GM19043 (cell line): Measurements from ENCODE around the gene COX6B1.
"Not testable (repeated sequence)": the region's sequence is repeated elsewhere in the genome, so short reads cannot be mapped to it uniquely, and the experiment has no call there.

Experiments used
- ATAC-seq: cut with Tn5 transposase; IDR thresholded peaks from one replicate; pipeline ENCODE4 v1.9.1; 2021; ENCODE audit warnings: low read depth; ENCODE audit not compliant: unreplicated experiment

Gene COX6B1

GRCh38 chr19:35663981-35664380, 15.9 kb downstream of the COX6B1 start:
- ATAC-seq = no peak

- no peak for ATAC-seq
Observed at GRCh38 chr19:35665157-35665556, 17.0 kb downstream of the COX6B1 start.

- no peak for ATAC-seq
Observed at GRCh38 chr19:35665604-35666003, 17.5 kb downstream of the COX6B1 start.

GRCh38 chr19:35666251-35666913, 18.3 kb downstream of the COX6B1 start, which contains the start of gene UPK1A:
Gene UPK1A, plus strand, starts transcription at chr19:35666517. Its CDS starts 296 bp downstream, at chr19:35666813.
- ATAC-seq = no peak

- ATAC-seq = no peak
Observed at GRCh38 chr19:35669566-35669965, 21.4 kb downstream of the COX6B1 start.

- no peak for ATAC-seq
Observed at GRCh38 chr19:35669974-35670373, 21.9 kb downstream of the COX6B1 start.

GRCh38 chr19:35670686-35671085, 22.6 kb downstream of the COX6B1 start:
- ATAC-seq = no peak

GRCh38 chr19:35671818-35672217, 23.7 kb downstream of the COX6B1 start:
- ATAC-seq = no peak

GRCh38 chr19:35673121-35673804, 25.1 kb downstream of the COX6B1 start:
- ATAC-seq = no peak

GRCh38 chr19:35675589-35676140, 27.5 kb downstream of the COX6B1 start:
- ATAC-seq = no peak

- no peak for ATAC-seq
Observed at GRCh38 chr19:35689836-35690235, 41.7 kb downstream of the COX6B1 start.

- ATAC-seq = not testable (repeated sequence)
Observed at GRCh38 chr19:35691106-35691505, 43.0 kb downstream of the COX6B1 start.

- no peak for ATAC-seq
Observed at GRCh38 chr19:35692010-35692409, 43.9 kb downstream of the COX6B1 start.

- ATAC-seq = no peak
Observed at GRCh38 chr19:35693422-35693821, 45.3 kb downstream of the COX6B1 start.

- peak; percentile 78 for ATAC-seq
Observed at GRCh38 chr19:35693835-35694599, 45.9 kb downstream of the COX6B1 start.

GRCh38 chr19:35695895-35696422, 47.8 kb downstream of the COX6B1 start:
- no peak for ATAC-seq

GRCh38 chr19:35696835-35697234, 48.7 kb downstream of the COX6B1 start:
- ATAC-seq = no peak

GRCh38 chr19:35702223-35703012, 54.3 kb downstream of the COX6B1 start:
- ATAC-seq = peak; percentile 95

- ATAC-seq = no peak
Observed at GRCh38 chr19:35703343-35703742, 55.2 kb downstream of the COX6B1 start.

- ATAC-seq = no peak
Observed at GRCh38 chr19:35704218-35704617, 56.1 kb downstream of the COX6B1 start, which contains the start of gene ZBTB32. Gene ZBTB32, plus strand, starts transcription at chr19:35704558. Its CDS starts 10,069 bp downstream, at chr19:35714627.
